GM10266 (cell line): ENCODE measurements around the gene ADGRD1.

ENCODE experiments used
- DNase-seq: peaks from one replicate; pipeline ENCODE4 v3.0.0; 2012; ENCODE audit errors: extremely low spot score
- CTCF ChIP-seq: IDR thresholded peaks from 2 replicates; pipeline ENCODE4 v1.5.1; 2012; ENCODE audit warnings: mild to moderate bottlenecking, low read depth; ENCODE audit not compliant: control insufficient read depth, insufficient read depth; ENCODE audit errors: missing control alignments

Gene ADGRD1

GRCh38 chr12:130958557-130959140 is 4.9 kb downstream of the ADGRD1 start:
- no peak for TF ChIP-seq CTCF
- DNase-seq: no peak

- DNase-seq: no peak
- TF ChIP-seq CTCF: no peak
Measured at GRCh38 chr12:130959632-130960031, 5.9 kb downstream of the ADGRD1 start.

GRCh38 chr12:130960058-130960457 is 6.4 kb downstream of the ADGRD1 start:
- TF ChIP-seq CTCF: no peak
- no peak for DNase-seq

GRCh38 chr12:130960787-130961186 is 7.1 kb downstream of the ADGRD1 start:
- TF ChIP-seq CTCF: no peak
- DNase-seq: no peak

- no peak for DNase-seq
- TF ChIP-seq CTCF: no peak
Measured at GRCh38 chr12:130961921-130962451, 8.3 kb downstream of the ADGRD1 start.

GRCh38 chr12:130965214-130965613 is 11.5 kb downstream of the ADGRD1 start:
- DNase-seq: no peak
- no peak for TF ChIP-seq CTCF

- no peak for DNase-seq
- no peak for TF ChIP-seq CTCF
Measured at GRCh38 chr12:130965668-130966067, 12.0 kb downstream of the ADGRD1 start.
